H1 (cell line): ENCODE results near the gene FRMD4A. TPM values are rescaled to one million over a fixed set of nuclear protein-coding genes. Genes with fewer than 3 reads are reported as not detected.

Source experiments
- CTCF ChIA-PET: fragments of 300-600 bp; sonication (Branson Sonifier 250); formaldehyde crosslinking; loops from one replicate; lab custom pipeline; 2021; ENCODE audit not compliant: partially characterized antibody; lab: Charles Lee
- POLR2A ChIA-PET: fragments of 300-600 bp; sonication (Branson Sonifier 250); formaldehyde crosslinking; loops from one replicate; lab custom pipeline; 2021; ENCODE audit warnings: inconsistent platforms; ENCODE audit not compliant: partially characterized antibody; lab: Charles Lee
- DNase-seq, 2 experiments: peaks; one replicate each; pipeline versions ENCODE4 v3.0.0 to v3.0.0-alpha.2; 2010 to 2022; ENCODE audit warnings: low spot score in 2 of 2, low read depth in 1 of 2, mixed read lengths in 1 of 2
- FAIRE-seq: peaks from 2 replicates; lab custom pipeline; 2011; peaks lifted over from hg19 to GRCh38; lab: Jason Lieb, UNC
- H2AFZ ChIP-seq: 2 replicates; pipeline ENCODE4 v1.8.1; 2012; ENCODE audit warnings: low read length, inconsistent platforms
- H2AK5ac ChIP-seq: 2 replicates; pipeline ENCODE4 v1.6.1; 2013; ENCODE audit warnings: low read depth, low read length
- H2BK120ac ChIP-seq: replicated peaks from 2 replicates; pipeline ENCODE3; 2013; ENCODE audit warnings: low read depth, low read length, inconsistent platforms
- H2BK12ac ChIP-seq: 2 replicates; pipeline ENCODE4 v1.6.1; 2013; ENCODE audit warnings: low read depth, low read length
- H2BK15ac ChIP-seq: 2 replicates; pipeline ENCODE4 v1.6.1; 2013; ENCODE audit warnings: low read length
- H2BK20ac ChIP-seq: 2 replicates; pipeline ENCODE4 v1.6.1; 2013; ENCODE audit warnings: low read length
- H2BK5ac ChIP-seq: 2 replicates; pipeline ENCODE4 v1.6.1; 2013; ENCODE audit warnings: low read depth, low read length
- H3K14ac ChIP-seq: 2 replicates; pipeline ENCODE4 v1.6.1; 2013; ENCODE audit warnings: inconsistent platforms; ENCODE audit not compliant: insufficient read length
- H3K18ac ChIP-seq: 2 replicates; pipeline ENCODE4 v1.6.1; 2013; ENCODE audit warnings: low read length; ENCODE audit errors: extremely low read depth
- H3K23ac ChIP-seq: 2 replicates; pipeline ENCODE4 v1.6.1; 2013; ENCODE audit warnings: inconsistent platforms; ENCODE audit not compliant: insufficient read length
- H3K23me2 ChIP-seq: 2 replicates; pipeline ENCODE4 v1.6.1; 2013; ENCODE audit warnings: low read depth, low read length
- H3K27ac ChIP-seq: 2 replicates; pipeline ENCODE4 v1.6.1; 2011; ENCODE audit warnings: low read depth, low read length, inconsistent platforms
- H3K27me3 ChIP-seq, 4 experiments: replicated peaks in 1 of 4; 1 replicate in 1 of 4; 2 replicates in 3 of 4; pipeline versions ENCODE4 v1.6.1 to v1.8.1; 2011 to 2013; ENCODE audit warnings: low read length in 3 of 4, mild to moderate bottlenecking in 3 of 4, inconsistent platforms in 2 of 4, mixed read lengths in 2 of 4, moderate library complexity in 1 of 4; ENCODE audit not compliant: control insufficient read depth in 3 of 4, insufficient read depth in 3 of 4; ENCODE audit errors: extremely low read depth in 1 of 4
- H3K36me3 ChIP-seq, 4 experiments: 2 replicates each; pipeline versions ENCODE4 v1.6.1 to v1.8.1; 2011 to 2013; ENCODE audit warnings: mild to moderate bottlenecking in 4 of 4, low read length in 3 of 4, moderate library complexity in 2 of 4, control low read depth in 1 of 4, inconsistent platforms in 1 of 4; ENCODE audit not compliant: insufficient read depth in 4 of 4, control insufficient read depth in 2 of 4
- H3K4ac ChIP-seq: replicated peaks from 2 replicates; pipeline ENCODE3; 2013; ENCODE audit warnings: low read length, low read depth, mixed read lengths, inconsistent platforms; ENCODE audit not compliant: insufficient read length
- H3K4me1 ChIP-seq, 4 experiments: replicated peaks in 1 of 4; 1 replicate in 1 of 4; 2 replicates in 3 of 4; pipeline versions ENCODE4 v1.6.1 to v1.8.1; 2011 to 2013; ENCODE audit warnings: low read length in 3 of 4, inconsistent platforms in 2 of 4, mixed read lengths in 1 of 4; ENCODE audit not compliant: insufficient read depth in 4 of 4, control insufficient read depth in 3 of 4
- H3K4me2 ChIP-seq, 2 experiments: 2 replicates each; pipeline versions ENCODE4 v1.6.1 to v1.8.1; 2011 to 2013; ENCODE audit warnings: low read depth in 2 of 2, low read length in 2 of 2, control low read depth in 1 of 2, inconsistent platforms in 1 of 2, mild to moderate bottlenecking in 1 of 2; ENCODE audit not compliant: insufficient read depth in 1 of 2
- H3K4me3 ChIP-seq, 4 experiments: fragments of 200-600, 300-600 bp in 1 of 4; sonication (generic), shearing (Covaris generic), sonication (Bioruptor Twin) in 1 of 4; 2 replicates each; pipeline versions ENCODE4 v1.5.1 to v1.8.1; 2011 to 2016; ENCODE audit warnings: low read length in 4 of 4, low read depth in 3 of 4, control low read depth in 2 of 4, inconsistent platforms in 2 of 4, mild to moderate bottlenecking in 2 of 4, mixed read lengths in 1 of 4, moderate library complexity in 1 of 4; ENCODE audit not compliant: insufficient read depth in 2 of 4; ENCODE audit errors: extremely low read depth in 1 of 4
- H3K56ac ChIP-seq: replicated peaks from 2 replicates; pipeline ENCODE3; 2013; ENCODE audit warnings: low read depth, mild to moderate bottlenecking, mixed read lengths, low read length, inconsistent platforms; ENCODE audit not compliant: insufficient read length
- H3K79me1 ChIP-seq: 2 replicates; pipeline ENCODE4 v1.6.1; 2013; ENCODE audit warnings: low read depth, low read length, control low read depth
- H3K79me2 ChIP-seq, 2 experiments: 2 replicates each; pipeline versions ENCODE4 v1.6.1 to v1.8.1; 2012 to 2013; ENCODE audit warnings: low read length in 2 of 2, mild to moderate bottlenecking in 2 of 2, inconsistent platforms in 1 of 2; ENCODE audit not compliant: insufficient read depth in 2 of 2, control insufficient read depth in 1 of 2
- H3K9ac ChIP-seq, 4 experiments: replicated peaks in 1 of 4; 1 replicate in 1 of 4; 2 replicates in 3 of 4; pipeline versions ENCODE4 v1.6.1 to v1.8.1; 2011 to 2013; ENCODE audit warnings: low read depth in 3 of 4, low read length in 3 of 4, control low read depth in 2 of 4, mild to moderate bottlenecking in 2 of 4, moderate library complexity in 2 of 4, inconsistent platforms in 1 of 4; ENCODE audit errors: extremely low read depth in 1 of 4
- H3K9me3 ChIP-seq, 2 experiments: 2 replicates each; pipeline versions ENCODE4 v1.6.1 to v1.8.1; 2012 to 2013; ENCODE audit warnings: mild to moderate bottlenecking in 2 of 2, moderate library complexity in 2 of 2, control low read depth in 1 of 2, inconsistent platforms in 1 of 2, low read depth in 1 of 2, low read length in 1 of 2, mixed read lengths in 1 of 2; ENCODE audit not compliant: insufficient read depth in 2 of 2
- H4K20me1 ChIP-seq, 2 experiments: replicated peaks in 1 of 2; 2 replicates each; pipeline versions ENCODE3 to v1.8.1; 2011 to 2013; ENCODE audit warnings: inconsistent platforms in 2 of 2, low read length in 2 of 2, mild to moderate bottlenecking in 1 of 2; ENCODE audit not compliant: insufficient read depth in 2 of 2, control insufficient read depth in 1 of 2
- H4K5ac ChIP-seq: 2 replicates; pipeline ENCODE4 v1.6.1; 2013; ENCODE audit warnings: low read length, low read depth, mixed read lengths, inconsistent platforms; ENCODE audit not compliant: insufficient read length
- H4K8ac ChIP-seq: 2 replicates; pipeline ENCODE4 v1.8.0; 2013; ENCODE audit warnings: mild to moderate bottlenecking, moderate library complexity, low read length, inconsistent platforms; ENCODE audit not compliant: insufficient read depth; ENCODE audit errors: extremely low read depth
- H4K91ac ChIP-seq: replicated peaks from 2 replicates; pipeline ENCODE3; 2013; ENCODE audit warnings: low read length, mixed read lengths, inconsistent platforms; ENCODE audit not compliant: insufficient read length
- POLR2A ChIP-seq, 2 experiments: IDR thresholded peaks; 1 replicate in 1 of 2; 2 replicates in 1 of 2; pipeline ENCODE4 v1.6.1; 2011; ENCODE audit warnings: low read depth in 2 of 2, low read length in 2 of 2, mild to moderate bottlenecking in 2 of 2; ENCODE audit errors: control extremely low read depth in 1 of 2
- SAP30 ChIP-seq: fragments of 300-600 bp; sonication (generic); IDR thresholded peaks from 2 replicates; pipeline ENCODE4 v1.7.1; 2012; ENCODE audit warnings: low read length, moderate library complexity, mild to moderate bottlenecking, inconsistent platforms; ENCODE audit not compliant: insufficient read depth, insufficient replicate concordance
- USF2 ChIP-seq: IDR thresholded peaks from 2 replicates; pipeline ENCODE4 v1.6.1; 2011; ENCODE audit warnings: low read length, improper control_type of control experiment
- WGBS, 2 experiments: shearing (Covaris generic) in 1 of 2; methylation state at CpG; one replicate each; pipeline versions ENCODE4 v1.1.6 to v1.1.7; 2013 to 2015; ENCODE audit warnings: low lambda C conversion rate in 2 of 2, mixed read lengths in 2 of 2, inconsistent platforms in 1 of 2, low coverage in 1 of 2, missing lambda C conversion rate in 1 of 2; ENCODE audit not compliant: insufficient replicate concordance in 2 of 2, insufficient coverage in 1 of 2, insufficient read length in 1 of 2; ENCODE audit errors: extremely low coverage in 1 of 2, missing lambda C conversion rate in 1 of 2; 5-methylcytosine and 5-hydroxymethylcytosine counted together
- polyA plus RNA-seq, 7 experiments: library from polyadenylated mRNA; depleted of rRNA in 3 of 7; stranded (reverse) in 5 of 7; unstranded in 2 of 7; fragments of >200 nt in 5 of 7; fragments of 200-250 nt in 2 of 7; gene quantifications; 1 replicate in 5 of 7; 2 replicates in 1 of 7; 4 replicates in 1 of 7; pipeline versions ENCODE4 v1.2.1 to v1.2.3, GENCODE V29; 2011 to 2013; ENCODE audit warnings: missing spikeins in 2 of 7, mixed read lengths in 2 of 7
- total RNA-seq: library from RNA; stranded (reverse); fragmentation: NEBNext Ultra II Directional; extraction: Animal tissue kit (Norgen Biotek cat#: 25700); gene quantifications from 2 replicates; pipeline ENCODE4 v1.2.1, GENCODE V29; 2021

Gene FRMD4A
- total and polyA plus RNA-seq, 2 of the 8 experiments (the other 6 are each of a cell fraction or from before 2014, with no cell fraction given) = 38.6 to 39.6 TPM

- DNase-seq = no peak
- 88% methylated on average over 4 of the region's 4 CpGs; no CpG with 5 or more reads in 1 of the 2 experiments for WGBS, 2 experiments
- no peaks in the 10 kb centered on the region for H3K79me2 ChIP-seq
- no peak overlapping the region for H2BK120ac ChIP-seq
- no peak overlapping the region for H3K4ac ChIP-seq
- H2BK20ac ChIP-seq = no peak overlapping the region
- H3K4me3 ChIP-seq = no peak overlapping the region
- POLR2A ChIA-PET = interaction anchor here (1.1 kb wide), 1 partner anchor 186 kb away, joined by 3 read pairs; no protein-coding TSS in a partner anchor
- no peak overlapping the region for H2BK5ac ChIP-seq
- H3K4me1 ChIP-seq = peaks cover 0 to 5% (median 0%) of the 10 kb centered on the region in 4 experiments; a peak in 1 of 7 replicates
- no peak overlapping the region for H3K4me2 ChIP-seq
- H3K9ac ChIP-seq = no peak overlapping the region
- no peaks in the 10 kb centered on the region for H3K27me3 ChIP-seq
- no peak overlapping the region for H4K91ac ChIP-seq
- H3K79me1 ChIP-seq = no peaks in the 10 kb centered on the region
- H4K8ac ChIP-seq = no peak overlapping the region
- no peak overlapping the region for H4K5ac ChIP-seq
- no peak overlapping the region for H2BK15ac ChIP-seq
- no peak overlapping the region for H3K27ac ChIP-seq
- no peak for FAIRE-seq
- H4K20me1 ChIP-seq = no peaks in the 10 kb centered on the region
- H3K9me3 ChIP-seq = no peaks in the 10 kb centered on the region
- H3K14ac ChIP-seq = no peak overlapping the region
- no peak overlapping the region for H3K56ac ChIP-seq
- H2BK12ac ChIP-seq = no peak overlapping the region
- CTCF ChIA-PET = interaction anchor here (1.7 to 2.0 kb wide), 2 partner anchors 25 to 69 kb away, joined by 4 to 6 read pairs; no protein-coding TSS in a partner anchor
- no peaks in the 10 kb centered on the region; the same call in 1 of the 2 replicates for H3K23me2 ChIP-seq
- H3K18ac ChIP-seq = no peak overlapping the region
- TF ChIP-seq USF2 = no peak
- no peak for TF ChIP-seq SAP30
- no peak for TF ChIP-seq POLR2A (IDR thresholded peaks at IDR 0.05; ENCODE audit: control extremely low read depth in 1 of 2, low read depth in 2 of 2, low read length in 2 of 2)
- H3K23ac ChIP-seq = no peak overlapping the region
- H2AFZ ChIP-seq = no peak overlapping the region
- no peak overlapping the region for H2AK5ac ChIP-seq
- H3K36me3 ChIP-seq = no peaks in the 10 kb centered on the region
These were observed 40.9 kb upstream of the FRMD4A start for GRCh38 chr10:14371581-14371980.
